ENCODE results near the gene FJX1. TPM values are rescaled to one million over a fixed set of nuclear protein-coding genes. Genes with fewer than 3 reads are reported as not detected.

FJX1 gene
- total RNA-seq, 1 experiment from 2014 or later, result 30.0 TPM

DNA sequence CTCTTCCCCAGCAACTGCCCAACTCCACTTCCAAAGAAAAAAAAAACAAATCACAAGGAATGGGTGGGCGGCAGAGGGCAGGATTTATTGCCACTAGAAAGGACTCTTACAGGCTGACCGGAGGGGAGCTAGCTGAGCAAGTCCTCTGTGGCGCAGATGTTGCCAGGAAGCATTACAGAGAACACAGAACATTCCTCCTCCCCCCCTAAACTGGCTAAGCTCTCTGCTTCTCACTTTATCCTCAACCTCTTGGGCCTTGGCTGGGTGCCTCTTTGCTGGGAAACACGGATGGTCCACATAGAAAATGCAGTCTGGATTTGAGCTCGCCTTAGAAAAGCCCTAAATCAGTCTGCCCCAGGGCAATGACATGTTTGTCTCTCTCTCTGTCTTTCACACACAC lies 12.6 kb upstream of the FJX1 start:
- no peak for DNase-seq (ENCODE audit: extremely low read depth, low read depth)

DNA sequence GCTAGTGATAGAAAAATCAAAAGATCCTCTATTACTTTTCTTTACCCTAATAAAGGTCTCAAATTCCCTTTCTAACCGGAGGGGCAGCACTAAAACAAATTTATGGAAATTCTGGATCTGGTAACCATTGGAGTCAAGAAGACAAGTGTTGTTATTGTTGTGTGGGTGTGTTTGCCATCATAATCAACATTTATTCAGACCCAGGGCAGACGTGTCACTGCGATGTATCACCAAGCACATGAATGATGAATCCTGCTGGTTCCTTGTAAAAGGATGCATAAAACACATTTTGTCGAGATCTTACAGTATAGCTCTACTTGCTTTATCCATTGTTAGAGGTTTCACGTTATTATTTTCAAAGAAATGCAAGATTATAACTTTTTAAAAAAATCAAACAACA lies 12.1 kb upstream of the FJX1 start:
- DNase-seq (ENCODE audit: extremely low read depth, low read depth), result no peak

DNA sequence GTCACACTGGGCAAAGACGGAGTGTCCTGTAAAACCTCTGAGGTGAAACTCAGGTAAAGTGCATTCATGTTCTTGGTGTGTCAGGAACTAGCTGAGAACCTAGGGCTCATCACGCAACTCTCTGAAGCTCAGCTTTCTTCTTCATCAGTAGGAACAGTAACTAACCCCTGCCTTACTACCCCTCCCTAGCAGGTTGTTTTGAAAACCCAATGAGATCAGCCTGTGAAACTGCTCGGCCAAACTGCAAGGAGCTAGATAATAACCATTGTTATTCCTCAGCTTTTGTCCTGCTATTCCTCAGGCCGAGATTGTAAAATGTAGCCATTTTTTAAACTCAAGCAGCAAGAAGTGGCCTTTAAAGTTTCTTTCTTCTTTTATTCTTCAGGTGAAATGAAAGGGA lies 9.8 kb upstream of the FJX1 start:
- no peak for DNase-seq (ENCODE audit: extremely low read depth, low read depth)

DNA sequence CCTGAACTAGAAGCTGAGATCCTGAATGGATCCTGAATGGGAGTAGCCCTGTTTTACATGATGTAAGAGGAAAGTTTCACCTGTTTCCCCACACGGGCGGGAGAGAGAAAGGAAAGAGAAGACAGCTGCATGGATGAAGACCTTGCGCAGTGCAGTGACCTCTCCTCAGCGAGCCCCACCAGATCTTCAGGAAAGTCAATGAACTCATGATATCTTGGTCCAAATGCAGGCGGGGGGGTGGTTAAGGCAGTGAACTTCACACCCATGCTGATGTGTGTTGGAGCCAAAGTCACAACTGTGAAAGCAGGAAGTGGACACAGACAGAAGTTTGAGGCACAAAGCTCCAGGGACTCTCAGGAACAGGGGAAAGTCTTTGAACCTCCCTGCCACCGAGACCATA lies 8.6 kb upstream of the FJX1 start:
- no peak for DNase-seq (ENCODE audit: extremely low read depth, low read depth)

DNA sequence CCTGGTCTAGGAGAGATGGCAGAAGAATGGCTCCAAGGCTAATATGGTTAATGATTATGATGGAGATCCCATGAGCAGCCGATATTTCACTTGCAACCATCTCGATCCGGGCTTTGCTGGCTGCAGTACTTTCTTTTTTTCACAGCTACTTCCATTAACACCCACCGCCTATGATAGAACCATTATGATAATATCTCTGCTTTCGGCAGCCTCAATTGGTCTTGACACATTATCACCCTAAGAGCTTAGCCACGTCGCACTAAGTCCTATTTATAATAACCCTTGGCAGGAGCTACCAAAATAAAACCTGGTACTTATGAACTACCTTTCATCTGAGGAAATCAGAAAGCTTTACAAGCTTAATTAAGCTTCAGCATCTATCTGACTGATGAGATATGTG lies 7.6 kb upstream of the FJX1 start:
- DNase-seq (ENCODE audit: extremely low read depth, low read depth), result no peak

DNA sequence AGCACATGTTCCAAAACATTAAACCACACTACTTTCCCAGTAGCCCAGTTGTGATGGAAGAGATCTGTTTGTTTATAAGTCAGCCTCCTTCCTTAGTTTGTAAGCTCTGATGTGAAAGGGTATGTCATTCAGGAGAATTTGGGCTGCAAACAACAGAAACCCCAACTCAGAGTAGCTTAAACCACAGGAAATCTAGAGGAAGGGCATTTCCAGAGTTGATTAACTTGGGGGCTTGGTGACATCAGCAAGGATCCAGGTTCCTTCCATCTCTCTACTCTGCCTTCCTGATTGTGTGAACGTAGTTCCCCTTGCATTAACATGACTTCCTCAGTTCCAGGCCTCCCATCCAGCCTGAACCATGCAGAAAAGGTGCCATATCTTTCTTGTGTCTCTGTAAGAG lies 6.5 kb upstream of the FJX1 start:
- DNase-seq (ENCODE audit: extremely low read depth, low read depth), result no peak

DNA sequence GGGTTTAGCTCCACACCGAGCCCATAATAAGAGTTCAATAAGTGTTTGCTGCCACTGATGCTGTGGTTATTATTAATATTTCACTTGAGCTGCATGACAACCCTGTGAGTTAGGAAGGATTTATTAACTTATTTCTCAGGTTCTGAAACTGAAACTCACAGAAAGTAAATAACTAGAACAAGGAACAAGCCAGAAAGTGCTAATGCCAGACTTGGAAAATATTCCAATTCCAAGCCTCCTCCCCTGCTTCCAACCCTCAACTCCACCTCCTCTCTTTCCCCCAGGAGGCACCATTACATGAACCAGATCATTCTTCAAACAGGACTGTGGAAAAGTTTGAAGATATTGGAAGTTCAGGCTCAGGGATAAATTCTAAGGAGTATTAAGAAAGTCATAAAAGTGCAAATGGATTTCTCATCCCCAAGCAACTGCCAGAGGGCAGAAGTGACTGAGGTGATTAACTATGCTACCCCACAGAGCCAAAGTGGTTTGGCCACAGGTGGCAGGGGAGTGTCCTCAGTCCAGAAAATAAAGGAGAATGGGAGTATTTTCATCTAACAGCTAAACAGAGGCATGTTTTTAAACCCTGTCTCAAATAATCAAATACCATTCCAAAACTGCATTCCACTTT lies 3.2 kb upstream of the FJX1 start:
- no peak for DNase-seq (ENCODE audit: extremely low read depth, low read depth)

DNA sequence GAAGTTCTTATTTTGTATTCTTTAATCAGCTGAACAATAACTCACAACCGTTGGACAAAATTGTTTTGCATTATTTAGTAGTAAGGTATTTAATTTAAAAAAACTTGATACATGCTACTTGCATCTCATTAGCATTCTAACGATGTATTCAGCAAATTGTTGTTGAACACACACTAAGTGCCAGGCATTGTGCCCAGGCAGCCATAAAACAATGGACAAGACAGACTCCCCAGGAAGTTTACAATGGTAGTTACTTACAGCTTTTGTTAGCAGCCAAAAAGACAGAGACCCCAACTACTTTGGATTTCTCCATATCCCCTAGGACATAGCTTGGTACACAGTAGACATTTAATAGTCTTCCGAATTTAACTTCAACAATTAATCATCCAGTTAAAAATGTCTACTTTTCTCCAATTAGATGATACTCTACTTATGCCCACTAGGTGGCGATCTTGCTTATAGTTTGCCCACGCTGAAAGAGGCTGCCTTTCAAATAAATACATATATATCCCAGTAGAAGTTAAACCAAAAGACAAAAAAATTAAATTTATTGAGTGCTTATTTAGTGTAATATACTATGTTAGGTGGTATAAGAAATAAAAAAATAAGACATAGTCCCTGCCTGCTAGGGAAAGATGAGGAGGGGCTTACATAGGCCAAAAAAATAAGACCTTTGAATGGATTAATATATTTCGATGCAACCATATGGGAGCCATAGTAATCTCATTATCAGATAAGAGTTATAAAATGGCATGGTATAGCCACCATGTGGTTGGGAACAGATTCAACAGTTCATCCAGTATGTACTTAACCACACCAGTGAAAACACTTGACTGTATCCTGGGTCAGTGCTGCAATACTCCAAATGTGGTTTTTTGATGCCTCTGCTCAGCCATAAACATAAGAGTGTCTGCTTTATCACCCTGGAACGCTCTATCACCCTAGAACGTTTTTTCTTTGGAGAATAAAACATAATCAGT lies 2.0 kb upstream of the FJX1 start:
- no peak for DNase-seq (ENCODE audit: extremely low read depth, low read depth)

DNA sequence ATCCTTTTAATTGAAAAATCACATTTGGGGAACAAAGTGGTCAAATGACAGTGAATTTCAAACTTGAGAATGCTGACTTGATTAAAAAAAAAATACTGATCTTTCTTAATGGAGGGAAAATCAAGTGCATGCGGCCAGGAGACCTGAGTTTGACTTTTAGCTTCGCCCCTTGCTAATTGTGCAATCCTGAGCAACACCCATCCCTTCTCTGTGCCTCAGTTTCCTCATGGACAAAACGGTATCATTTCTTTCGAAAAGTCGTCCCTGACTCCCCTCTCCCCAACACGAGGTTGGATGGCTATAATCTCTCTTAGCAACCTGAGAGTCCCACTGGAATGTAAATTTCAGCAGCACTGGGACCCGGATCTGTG lies 959 bp upstream of the FJX1 start:
- DNase-seq (ENCODE audit: extremely low read depth, low read depth), result no peak

DNA sequence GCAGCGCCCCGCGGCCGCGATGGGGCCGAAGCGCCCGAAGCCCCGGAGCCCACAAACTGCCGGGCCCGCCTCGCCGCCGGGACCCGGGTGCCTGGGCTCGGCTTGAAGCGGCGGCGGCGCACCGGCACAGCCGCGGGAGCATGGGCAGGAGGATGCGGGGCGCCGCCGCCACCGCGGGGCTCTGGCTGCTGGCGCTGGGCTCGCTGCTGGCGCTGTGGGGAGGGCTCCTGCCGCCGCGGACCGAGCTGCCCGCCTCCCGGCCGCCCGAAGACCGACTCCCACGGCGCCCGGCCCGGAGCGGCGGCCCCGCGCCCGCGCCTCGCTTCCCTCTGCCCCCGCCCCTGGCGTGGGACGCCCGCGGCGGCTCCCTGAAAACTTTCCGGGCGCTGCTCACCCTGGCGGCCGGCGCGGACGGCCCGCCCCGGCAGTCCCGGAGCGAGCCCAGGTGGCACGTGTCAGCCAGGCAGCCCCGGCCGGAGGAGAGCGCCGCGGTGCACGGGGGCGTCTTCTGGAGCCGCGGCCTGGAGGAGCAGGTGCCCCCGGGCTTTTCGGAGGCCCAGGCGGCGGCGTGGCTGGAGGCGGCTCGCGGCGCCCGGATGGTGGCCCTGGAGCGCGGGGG lies 346 bp downstream of the FJX1 start:
- no peak for DNase-seq (ENCODE audit: extremely low read depth, low read depth)

DNA sequence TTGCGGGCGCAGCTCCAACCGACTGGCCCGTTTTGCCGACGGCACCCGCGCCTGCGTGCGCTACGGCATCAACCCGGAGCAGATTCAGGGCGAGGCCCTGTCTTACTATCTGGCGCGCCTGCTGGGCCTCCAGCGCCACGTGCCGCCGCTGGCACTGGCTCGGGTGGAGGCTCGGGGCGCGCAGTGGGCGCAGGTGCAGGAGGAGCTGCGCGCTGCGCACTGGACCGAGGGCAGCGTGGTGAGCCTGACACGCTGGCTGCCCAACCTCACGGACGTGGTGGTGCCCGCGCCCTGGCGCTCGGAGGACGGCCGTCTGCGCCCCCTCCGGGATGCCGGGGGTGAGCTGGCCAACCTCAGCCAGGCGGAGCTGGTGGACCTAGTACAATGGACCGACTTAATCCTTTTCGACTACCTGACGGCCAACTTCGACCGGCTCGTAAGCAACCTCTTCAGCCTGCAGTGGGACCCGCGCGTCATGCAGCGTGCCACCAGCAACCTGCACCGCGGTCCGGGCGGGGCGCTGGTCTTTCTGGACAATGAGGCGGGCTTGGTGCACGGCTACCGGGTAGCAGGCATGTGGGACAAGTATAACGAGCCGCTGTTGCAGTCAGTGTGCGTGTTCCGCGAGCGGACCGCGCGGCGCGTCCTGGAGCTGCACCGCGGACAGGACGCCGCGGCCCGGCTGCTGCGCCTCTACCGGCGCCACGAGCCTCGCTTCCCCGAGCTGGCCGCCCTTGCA lies 1.0 kb downstream of the FJX1 start:
- no peak for DNase-seq (ENCODE audit: extremely low read depth, low read depth)

DNA sequence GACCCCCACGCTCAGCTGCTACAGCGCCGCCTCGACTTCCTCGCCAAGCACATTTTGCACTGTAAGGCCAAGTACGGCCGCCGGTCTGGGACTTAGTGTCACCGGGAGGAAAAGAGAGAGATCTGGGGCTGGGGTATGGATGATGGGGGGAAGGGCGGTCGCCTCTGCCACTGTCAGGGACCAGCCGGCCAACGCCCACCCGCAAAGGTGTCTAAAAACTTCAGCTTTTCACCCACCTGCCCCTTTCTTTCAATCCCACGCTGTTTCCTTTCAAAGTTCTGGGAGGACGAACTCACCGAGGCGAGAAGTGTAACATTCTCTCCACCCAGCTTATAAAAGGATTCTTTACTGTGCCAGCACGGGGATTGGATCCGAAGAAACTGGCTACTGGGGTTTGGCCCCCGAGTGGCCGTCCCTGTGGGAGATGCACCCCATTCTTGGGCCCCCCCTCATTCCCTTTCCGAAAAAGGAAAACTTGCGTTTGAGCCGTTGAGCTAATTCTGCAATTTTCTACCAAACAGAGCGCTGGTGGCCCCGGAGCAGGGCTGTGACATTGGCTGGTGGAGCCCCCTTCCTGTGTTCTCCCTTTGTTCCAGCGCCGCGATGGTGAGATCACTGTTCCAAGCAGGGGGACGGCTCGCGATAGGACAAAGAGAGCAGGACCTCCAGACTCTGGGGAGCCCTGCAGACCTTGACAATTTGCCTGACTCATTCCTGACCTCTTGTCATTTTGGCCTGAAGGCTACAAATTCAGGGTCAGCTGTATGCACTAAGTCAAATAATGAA lies 1.8 kb downstream of the FJX1 start:
- no peak for DNase-seq (ENCODE audit: extremely low read depth, low read depth)

DNA sequence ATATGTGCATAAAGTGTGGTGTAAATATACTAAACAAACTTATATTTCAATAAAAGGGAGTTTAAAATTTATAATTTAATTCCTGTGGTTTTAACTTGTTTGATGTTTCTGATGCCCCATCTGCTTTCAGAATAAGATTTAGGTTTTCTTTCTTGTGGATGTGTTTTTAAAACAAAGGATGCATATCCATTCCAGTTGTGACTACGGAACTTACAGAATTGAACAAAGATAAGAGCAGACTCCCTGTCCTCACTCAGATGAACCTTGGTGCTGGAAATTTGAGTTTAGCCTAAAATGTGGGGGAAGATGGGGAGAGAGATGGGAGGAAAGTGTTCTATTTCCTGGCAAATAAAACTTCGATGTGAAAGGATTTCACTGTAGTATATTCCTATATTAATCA lies 2.5 kb downstream of the FJX1 start:
- DNase-seq (ENCODE audit: extremely low read depth, low read depth), result no peak

DNA sequence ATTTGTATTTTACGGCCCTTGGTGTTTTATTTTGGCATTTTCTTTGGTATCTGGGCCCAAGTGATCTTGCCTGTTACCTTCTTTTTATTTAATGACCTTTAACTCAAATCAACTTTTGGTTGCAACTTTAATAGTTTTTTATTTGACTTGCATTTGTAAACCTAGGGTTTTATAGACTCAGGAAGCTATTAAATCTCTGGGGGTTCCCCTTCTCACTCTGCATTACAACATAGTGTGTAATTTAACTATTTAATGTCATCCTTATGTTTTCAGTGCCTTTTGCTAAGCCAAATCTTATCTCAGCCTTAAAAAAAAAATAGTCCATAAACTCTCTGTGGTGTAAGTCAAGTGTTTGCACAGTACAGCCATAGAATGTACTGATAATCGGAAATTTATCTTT lies 3.4 kb downstream of the FJX1 start:
- no peak for DNase-seq (ENCODE audit: extremely low read depth, low read depth)

DNA sequence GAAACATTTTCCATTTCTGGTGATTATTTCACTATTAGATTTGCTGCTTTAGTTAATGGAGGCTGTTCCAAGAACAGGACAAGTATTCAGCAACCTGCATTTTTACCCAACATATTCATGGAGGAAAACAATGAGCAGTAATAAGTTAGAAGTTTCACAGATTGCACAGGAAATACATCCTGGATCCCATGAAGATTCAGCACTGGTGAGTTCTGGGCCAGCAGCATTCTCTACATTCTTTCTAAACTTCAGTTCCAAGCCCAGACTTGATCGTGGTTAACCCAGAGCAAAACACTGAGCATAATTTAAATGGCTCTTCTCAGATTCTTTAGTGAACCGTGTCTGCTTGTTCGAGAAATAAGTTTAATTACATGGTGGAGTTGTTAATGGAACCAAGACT lies 3.8 kb downstream of the FJX1 start:
- no peak for DNase-seq (ENCODE audit: extremely low read depth, low read depth)

DNA sequence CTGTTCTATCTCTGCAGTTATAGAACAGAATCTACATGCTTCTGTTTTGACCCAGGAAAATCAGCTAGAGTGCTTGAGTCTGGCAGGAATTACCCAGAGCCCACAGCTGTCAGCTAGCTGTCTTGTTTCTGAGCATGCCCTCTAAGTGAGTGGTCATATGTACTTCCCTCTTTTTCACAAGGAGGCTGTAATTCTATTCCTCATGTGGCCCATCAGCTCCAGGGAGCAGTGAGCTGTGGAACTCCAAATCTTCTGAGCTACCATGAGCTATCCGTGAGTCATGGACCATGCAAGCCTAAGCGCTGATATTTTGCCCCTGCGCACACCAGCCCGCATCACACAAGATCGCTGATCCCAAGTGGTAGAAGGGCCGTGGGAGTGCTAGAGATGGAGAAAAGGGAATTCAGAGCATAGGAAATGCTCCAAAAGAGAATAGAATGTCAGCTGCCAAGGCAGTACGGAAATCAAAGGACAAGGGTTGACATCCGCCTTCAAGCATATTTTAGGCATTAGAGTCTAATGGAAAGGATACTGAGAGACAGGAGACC lies 5.4 kb downstream of the FJX1 start:
- DNase-seq (ENCODE audit: extremely low read depth, low read depth), result no peak

DNA sequence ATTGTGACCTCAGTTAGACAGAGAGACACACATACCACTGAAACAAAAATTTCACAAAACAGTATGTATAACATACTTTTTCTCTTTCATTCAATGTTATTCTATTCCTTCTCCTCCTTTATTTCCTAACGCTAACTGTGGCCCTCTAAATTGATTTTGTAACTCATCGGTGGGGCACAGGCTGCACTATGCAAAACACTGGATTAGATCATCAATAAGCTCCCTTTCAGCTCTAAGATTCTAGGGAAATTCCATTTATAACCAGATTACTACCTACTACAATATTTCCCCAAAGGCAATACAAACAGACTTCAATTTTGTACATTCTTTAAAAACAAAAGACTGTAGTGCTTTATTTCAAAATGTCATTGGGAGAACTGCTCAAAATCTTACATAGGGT lies 6.1 kb downstream of the FJX1 start:
- no peak for DNase-seq (ENCODE audit: extremely low read depth, low read depth)

DNA sequence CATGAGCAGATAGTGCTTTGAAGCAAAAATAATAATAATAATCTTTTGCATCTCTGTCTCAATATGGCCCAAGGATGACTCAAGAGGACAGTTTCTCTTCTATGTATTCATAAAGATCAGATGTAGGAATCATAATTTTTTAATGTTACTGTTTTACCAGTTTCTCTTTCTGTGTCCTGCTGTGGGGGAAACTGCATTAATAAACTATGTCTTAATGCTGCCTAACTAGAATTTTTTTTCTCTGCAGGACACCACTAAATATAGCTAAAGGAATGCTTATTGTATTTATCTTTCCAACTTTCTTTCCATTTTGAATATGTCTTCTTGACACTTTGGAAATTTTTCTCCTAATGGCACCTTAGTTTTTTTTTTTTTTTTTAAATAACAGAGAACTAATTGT lies 6.5 kb downstream of the FJX1 start:
- DNase-seq (ENCODE audit: extremely low read depth, low read depth), result no peak

DNA sequence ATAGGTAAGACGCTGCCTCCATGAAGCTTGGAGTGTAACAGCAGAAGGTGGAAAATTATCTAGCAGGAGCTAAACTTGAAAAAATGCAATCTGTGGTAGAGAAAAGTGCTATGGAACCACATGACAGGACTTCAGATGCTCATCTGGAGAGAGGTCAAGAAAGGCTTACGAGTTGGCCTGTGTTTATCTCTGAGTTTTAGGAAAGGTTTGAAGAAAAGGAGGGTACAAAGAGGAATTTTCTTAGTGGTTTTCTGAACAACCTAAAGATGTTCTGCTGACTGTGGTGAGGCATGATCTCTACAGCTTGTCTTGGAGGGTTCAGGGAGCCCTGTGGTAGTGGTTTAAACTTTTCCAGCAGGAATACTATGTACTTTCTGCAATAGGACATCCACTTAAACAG lies 8.2 kb downstream of the FJX1 start:
- DNase-seq (ENCODE audit: extremely low read depth, low read depth), result no peak

DNA sequence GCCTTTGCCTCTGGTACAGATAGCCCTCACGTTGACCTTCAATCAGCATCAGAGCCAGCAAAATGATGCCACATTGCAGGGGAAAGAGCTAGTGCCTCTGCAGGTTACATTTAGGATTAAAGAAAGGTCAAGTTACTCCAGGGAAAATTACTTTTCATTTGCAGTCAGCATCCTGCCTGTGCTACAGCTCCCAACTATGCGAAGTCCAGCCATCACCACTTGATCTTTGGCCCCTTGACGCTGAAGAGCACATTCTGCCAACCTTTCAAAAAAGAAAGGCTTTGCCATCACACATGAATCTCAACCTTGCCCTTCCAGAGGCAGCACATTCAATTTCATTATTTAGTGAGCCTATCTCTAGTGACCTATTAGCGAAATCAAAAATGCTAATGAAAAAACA lies 11.3 kb downstream of the FJX1 start:
- DNase-seq (ENCODE audit: extremely low read depth, low read depth), result no peak

All from NCI-H460 (cell line).